HS-5 (cell line): Measurements from ENCODE around the gene FLNB.
"Not testable (repeated sequence)": the region's sequence is repeated elsewhere in the genome, so short reads cannot be mapped to it uniquely, and the experiment has no call there.

Experiments used
- DNase-seq: peaks from one replicate; pipeline ENCODE4 v3.0.0-alpha.2; 2012; ENCODE audit warnings: low read depth

FLNB gene

GRCh38 chr3:58180940-58181587, 172.8 kb downstream of the FLNB start:
- no peak for DNase-seq

- no peak for DNase-seq
Observed at GRCh38 chr3:58183221-58183620, 175.0 kb downstream of the FLNB start.

GRCh38 chr3:58183891-58184290, 175.7 kb downstream of the FLNB start:
- DNase-seq = no peak

GRCh38 chr3:58184309-58184981, 176.2 kb downstream of the FLNB start:
- no peak for DNase-seq

- DNase-seq = no peak
Observed at GRCh38 chr3:58184982-58185360, 176.7 kb downstream of the FLNB start.

GRCh38 chr3:58188173-58188564, 179.9 kb downstream of the FLNB start:
- no peak for DNase-seq

- DNase-seq = no peak
Observed at GRCh38 chr3:58188921-58189451, 180.8 kb downstream of the FLNB start.

- DNase-seq = no peak
Observed at GRCh38 chr3:58189691-58190090, 181.5 kb downstream of the FLNB start.

- no peak for DNase-seq
Observed at GRCh38 chr3:58190291-58190690, 182.1 kb downstream of the FLNB start.

GRCh38 chr3:58190882-58191281, 182.7 kb downstream of the FLNB start:
- DNase-seq = no peak

GRCh38 chr3:58191361-58191991, 183.3 kb downstream of the FLNB start:
- DNase-seq = no peak

GRCh38 chr3:58192069-58192468, 183.8 kb downstream of the FLNB start:
- DNase-seq = no peak

GRCh38 chr3:58193682-58194407, 185.6 kb downstream of the FLNB start:
- no peak for DNase-seq

GRCh38 chr3:58197588-58197987, 189.4 kb downstream of the FLNB start:
- no peak for DNase-seq

GRCh38 chr3:58198362-58198761, 190.1 kb downstream of the FLNB start:
- DNase-seq = no peak

- DNase-seq = no peak
Observed at GRCh38 chr3:58198804-58199203, 190.6 kb downstream of the FLNB start.

- DNase-seq = no peak
Observed at GRCh38 chr3:58200121-58200709, 192.0 kb downstream of the FLNB start.

GRCh38 chr3:58200846-58201355, 192.7 kb downstream of the FLNB start:
- no peak for DNase-seq

- not testable (repeated sequence) for DNase-seq
Observed at GRCh38 chr3:58201451-58201850, 193.2 kb downstream of the FLNB start.

GRCh38 chr3:58202917-58203360, 194.7 kb downstream of the FLNB start:
- DNase-seq = no peak

- DNase-seq = no peak
Observed at GRCh38 chr3:58203541-58203940, 195.3 kb downstream of the FLNB start.

- no peak for DNase-seq
Observed at GRCh38 chr3:58204720-58205119, 196.5 kb downstream of the FLNB start.
